GM12878 (cell line): Measurements from ENCODE around the gene TDRD3. TPM values are rescaled to one million over a fixed set of nuclear protein-coding genes. Genes with fewer than 3 reads are reported as not detected.

Experiments
- ATAC-seq: fragments of 200-7000 bp; cut with Tn5 transposase; 3 replicates; pipeline ENCODE4 v1.9.1; 2020; ENCODE audit warnings: mild to moderate bottlenecking, moderate library complexity
- BruUV-seq: library from RNA; stranded (reverse); fragments of 400-500 nt; replicated peaks from 2 replicates; lab custom pipeline; 2021; lab: Mats Ljungman, UMichigan
- CTCF ChIA-PET: fragments of 300-600 bp; sonication (Branson Sonifier 250); formaldehyde crosslinking; extraction: SDS; loops from one replicate; lab custom pipeline; 2021; ENCODE audit warnings: inconsistent platforms; lab: Yijun Ruan, JAX
- POLR2A ChIA-PET: fragments of 350-600 bp; formaldehyde crosslinking; extraction: SDS; loops from one replicate; lab custom pipeline; 2021; ENCODE audit warnings: inconsistent platforms; lab: Charles Lee
- RAD21 ChIA-PET: fragments of 300-600 bp; sonication (Branson Sonifier 250); formaldehyde crosslinking; loops from one replicate; lab custom pipeline; 2023; ENCODE audit warnings: antibody characterized with exemption; ENCODE audit not compliant: unreplicated experiment; lab: Charles Lee
- SMC1A ChIA-PET: fragments of 300-600 bp; sonication (Branson Sonifier 250); formaldehyde crosslinking; loops from one replicate; lab custom pipeline; 2023; ENCODE audit not compliant: unreplicated experiment, uncharacterized antibody; lab: Charles Lee
- DNase-seq: peaks from one replicate; pipeline ENCODE4 v3.0.0-alpha.2; 2011; ENCODE audit warnings: low read depth, low spot score
- FAIRE-seq: peaks from 3 replicates; lab custom pipeline; 2011; peaks lifted over from hg19 to GRCh38; lab: Jason Lieb, UNC
- H2AFZ ChIP-seq: 2 replicates; pipeline ENCODE4 v1.6.0; 2011; ENCODE audit warnings: low read depth, low read length, control low read depth; ENCODE audit not compliant: control insufficient read depth
- H3K27ac ChIP-seq: 2 replicates; pipeline ENCODE4 v1.5.1; 2011; ENCODE audit warnings: control low read depth; ENCODE audit not compliant: control insufficient read depth, insufficient read depth
- H3K27me3 ChIP-seq, 2 experiments: replicated peaks in 1 of 2; 2 replicates each; pipeline versions ENCODE4 v1.6.0 to v1.6.1; 2011; ENCODE audit warnings: low read length in 1 of 2; ENCODE audit not compliant: control insufficient read depth in 2 of 2, insufficient read depth in 2 of 2
- H3K36me3 ChIP-seq, 2 experiments: 2 replicates each; pipeline ENCODE4 v1.5.1; 2011; ENCODE audit warnings: low read length in 1 of 2; ENCODE audit not compliant: control insufficient read depth in 2 of 2, insufficient read depth in 2 of 2
- H3K4me1 ChIP-seq: 2 replicates; pipeline ENCODE4 v1.6.1; 2011; ENCODE audit warnings: mild to moderate bottlenecking, low read length, moderate library complexity, mixed read lengths; ENCODE audit not compliant: control insufficient read depth, insufficient read depth
- H3K4me2 ChIP-seq: 2 replicates; pipeline ENCODE4 v1.6.0; 2011; ENCODE audit warnings: control low read depth; ENCODE audit not compliant: control insufficient read depth, insufficient read depth
- H3K4me3 ChIP-seq: fragments of 200-600 bp; sonication (generic); 2 replicates; pipeline ENCODE4 v1.5.1; 2016
- H3K79me2 ChIP-seq: 2 replicates; pipeline ENCODE4 v1.6.0; 2011; ENCODE audit warnings: low read length; ENCODE audit not compliant: control insufficient read depth, insufficient read depth
- H3K9ac ChIP-seq: 2 replicates; pipeline ENCODE4 v1.8.0; 2011; ENCODE audit warnings: low read length, control low read depth, mixed read lengths; ENCODE audit not compliant: control insufficient read depth, insufficient read depth
- H3K9me3 ChIP-seq: replicated peaks from 3 replicates; pipeline ENCODE4 v1.5.1; 2011; ENCODE audit warnings: mild to moderate bottlenecking, low read length; ENCODE audit not compliant: control insufficient read depth, insufficient read depth
- H4K20me1 ChIP-seq: 2 replicates; pipeline ENCODE4 v1.6.0; 2011; ENCODE audit not compliant: control insufficient read depth, insufficient read depth
- BMI1 ChIP-seq: fragments of 450-650 bp; IDR thresholded peaks from 2 replicates; pipeline ENCODE4 v1.6.1; 2016; ENCODE audit warnings: mild to moderate bottlenecking, moderate library complexity, borderline replicate concordance
- CBFB ChIP-seq: IDR thresholded peaks from 2 replicates; pipeline ENCODE4 v1.6.1; 2016; ENCODE audit warnings: antibody characterized with exemption, low read depth
- CREM ChIP-seq: IDR thresholded peaks from 2 replicates; pipeline ENCODE4 v1.6.1; 2014; ENCODE audit warnings: antibody characterized with exemption, low read depth
- EP300 ChIP-seq, 2 experiments: fragments of 150-350 bp in 1 of 2; IDR thresholded peaks; 2 replicates each; pipeline ENCODE4 v1.6.1; 2011 to 2012; ENCODE audit warnings: low read depth in 2 of 2, low read length in 2 of 2, borderline replicate concordance in 1 of 2, improper control_type of control experiment in 1 of 2, inconsistent platforms in 1 of 2; ENCODE audit not compliant: control insufficient read depth in 1 of 2
- ESRRA ChIP-seq: IDR thresholded peaks from 2 replicates; pipeline ENCODE4 v1.6.1; 2012; ENCODE audit warnings: mild to moderate bottlenecking, low read length, improper control_type of control experiment
- HDGF ChIP-seq: fragments of 450-650 bp; IDR thresholded peaks from 2 replicates; pipeline ENCODE4 v1.6.1; 2016; ENCODE audit warnings: antibody characterized with exemption
- IRF4 ChIP-seq: IDR thresholded peaks from 2 replicates; pipeline ENCODE4 v1.6.1; 2011; ENCODE audit warnings: low read depth, low read length
- JUND ChIP-seq: IDR thresholded peaks from 2 replicates; pipeline ENCODE4 v1.6.1; 2012; ENCODE audit warnings: low read depth, mild to moderate bottlenecking, low read length, improper control_type of control experiment, moderate library complexity
- MEF2B ChIP-seq: fragments of 450-650 bp; IDR thresholded peaks from 2 replicates; pipeline ENCODE4 v1.6.1; 2018; ENCODE audit warnings: mild to moderate bottlenecking, moderate library complexity; ENCODE audit not compliant: partially characterized antibody, poor library complexity, severe bottlenecking
- MXI1 ChIP-seq: fragments of 150-350 bp; IDR thresholded peaks from 2 replicates; pipeline ENCODE4 v1.6.1; 2011; ENCODE audit warnings: low read depth, mild to moderate bottlenecking, inconsistent platforms, low read length, improper control_type of control experiment
- PML ChIP-seq: IDR thresholded peaks from 2 replicates; pipeline ENCODE4 v1.6.1; 2012; ENCODE audit warnings: low read length, inconsistent platforms
- RAD21 ChIP-seq: IDR thresholded peaks from 2 replicates; pipeline ENCODE4 v1.6.1; 2011; ENCODE audit warnings: mild to moderate bottlenecking, low read depth, low read length, moderate library complexity; ENCODE audit not compliant: insufficient read depth
- SREBF2 ChIP-seq: IDR thresholded peaks from 2 replicates; pipeline ENCODE4 v1.6.1; 2012; ENCODE audit warnings: mild to moderate bottlenecking, low read length
- TCF3 ChIP-seq: IDR thresholded peaks from 2 replicates; pipeline ENCODE4 v1.6.1; 2012; ENCODE audit warnings: low read depth, mild to moderate bottlenecking, low read length, borderline replicate concordance; ENCODE audit not compliant: insufficient read depth
- ZZZ3 ChIP-seq: IDR thresholded peaks from 2 replicates; pipeline ENCODE4 v1.6.1; 2011; ENCODE audit warnings: low read depth; ENCODE audit not compliant: control insufficient read depth, insufficient read length
- WGBS: methylation state at CpG from one replicate; pipeline ENCODE4 v1.1.6; 2016; ENCODE audit warnings: low lambda C conversion rate; ENCODE audit not compliant: insufficient replicate concordance, insufficient coverage; ENCODE audit errors: missing lambda C conversion rate; 5-methylcytosine and 5-hydroxymethylcytosine counted together
- in situ Hi-C: fragments of 300-500 bp; cut with MboI; formaldehyde crosslinking; loops from 9 replicates; pipeline ENCODE4 v1.14.3; 2018; ENCODE audit warnings: mixed read lengths
- intact Hi-C: fragments of 100-400 bp; cut with micrococcal nuclease; formaldehyde crosslinking; loops from one replicate; pipeline ENCODE4 v1.14.2; 2022; ENCODE audit not compliant: unreplicated experiment
- polyA plus RNA-seq, 11 experiments: library from polyadenylated mRNA; depleted of rRNA in 4 of 11; unstranded in 6 of 11; stranded (reverse) in 5 of 11; fragments of >200 nt; fragmentation: Nextera tagmentation in 4 of 11; fragmentation: Illumina TruSeq in 1 of 11; extraction: Ambion mirVana in 4 of 11; extraction: Trizol in 1 of 11; gene quantifications; 1 replicate in 1 of 11; 2 replicates in 10 of 11; pipeline versions ENCODE4 v1.2.1 to v1.2.3, GENCODE V29; 2011 to 2016; ENCODE audit warnings: inconsistent platforms in 2 of 11, missing spikeins in 2 of 11, low read depth in 1 of 11
- total RNA-seq, 4 experiments: library from RNA; depleted of rRNA in 3 of 4; stranded (reverse); fragments of >200 nt in 3 of 4; fragmentation: Illumina TruSeq in 1 of 4; extraction: Trizol in 1 of 4; gene quantifications; 2 replicates each; pipeline versions ENCODE4 v1.2.1 to v1.2.3, GENCODE V29; 2013 to 2021
- TF ChIP-seq, protein P1 (sequence below): IDR thresholded peaks from 2 replicates; pipeline ENCODE4 v1.6.1; 2011; ENCODE audit warnings: borderline replicate concordance, low read depth, mild to moderate bottlenecking, moderate library complexity, mixed read lengths, low read length; ENCODE audit not compliant: insufficient read depth; ENCODE audit errors: extremely low read length

The TDRD3 gene
- total and polyA plus RNA-seq, 10 of the 15 experiments (the other 5 are each of a cell fraction or from before 2014, with no cell fraction given), result 8.4 to 27.9 (median 15.8) TPM

DNA sequence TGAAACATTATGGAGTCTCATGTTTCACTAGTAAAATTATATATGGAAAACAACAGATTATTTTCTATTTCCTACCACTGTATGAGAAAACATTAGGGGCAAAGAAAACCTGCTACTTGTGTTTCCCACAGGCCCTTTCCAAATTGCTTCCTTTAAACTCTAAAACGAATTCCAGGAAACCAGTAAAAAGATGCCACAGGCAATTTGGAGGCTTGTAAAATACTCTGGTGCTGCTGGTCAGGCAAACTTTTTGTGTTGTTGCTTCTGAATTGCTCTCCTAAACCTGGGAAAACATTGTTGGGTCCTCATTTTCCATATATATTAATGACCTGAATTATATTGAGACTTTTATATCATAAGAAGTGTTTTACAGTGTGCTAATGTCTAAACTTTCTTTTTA lies 141.5 kb downstream of the TDRD3 start:
- FAIRE-seq, result no peak
- in situ Hi-C loops, result no loop called here

DNA sequence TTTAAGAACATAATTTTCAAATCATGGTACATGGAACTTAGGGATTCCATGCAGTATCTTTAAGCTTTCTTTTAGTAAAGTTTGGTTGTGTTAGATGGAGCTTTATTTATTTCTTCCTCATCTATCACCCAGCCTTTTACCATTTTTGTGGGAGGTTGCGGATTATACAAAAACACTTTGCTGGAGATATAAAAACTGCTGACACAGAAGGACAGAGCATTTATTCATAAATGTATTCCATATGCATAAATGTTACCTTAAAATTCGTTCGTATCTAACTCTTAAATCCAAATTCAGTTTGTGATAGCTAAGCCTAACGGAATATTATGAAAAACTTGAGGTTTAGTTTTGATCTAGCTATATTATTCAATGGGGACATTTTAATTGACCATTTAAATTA lies 143.3 kb downstream of the TDRD3 start:
- no peaks in the 10 kb centered on the region; a peak in 1 of 4 replicates for H3K36me3 ChIP-seq
- no TSS peak for BruUV-seq
- FAIRE-seq (no peak), ATAC-seq (no peak), DNase-seq (no peak)
- H3K27ac ChIP-seq, result no peak overlapping the region
- no peak overlapping the region for H3K4me3 ChIP-seq
- no peak for TF ChIP-seq HDGF
- TF ChIP-seq, protein P1, sequence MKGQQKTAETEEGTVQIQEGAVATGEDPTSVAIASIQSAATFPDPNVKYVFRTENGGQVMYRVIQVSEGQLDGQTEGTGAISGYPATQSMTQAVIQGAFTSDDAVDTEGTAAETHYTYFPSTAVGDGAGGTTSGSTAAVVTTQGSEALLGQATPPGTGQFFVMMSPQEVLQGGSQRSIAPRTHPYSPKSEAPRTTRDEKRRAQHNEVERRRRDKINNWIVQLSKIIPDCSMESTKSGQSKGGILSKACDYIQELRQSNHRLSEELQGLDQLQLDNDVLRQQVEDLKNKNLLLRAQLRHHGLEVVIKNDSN, result no peak
- no peak for TF ChIP-seq CBFB
- no peak for TF ChIP-seq JUND
- no peak for TF ChIP-seq ESRRA
- no peak for TF ChIP-seq MEF2B
- TF ChIP-seq BMI1, result no peak
- TF ChIP-seq TCF3, result no peak
- ChIA-PET SMC1A (interaction anchor here (1.2 to 1.6 kb wide), 2 partner anchors 11 to 19 kb away, joined by 3 to 7 read pairs; no protein-coding TSS in a partner anchor), CTCF (no interaction called here), POLR2A (no interaction called here), RAD21 (no interaction called here)
- H3K9me3 ChIP-seq, result no peaks in the 10 kb centered on the region
- no peaks in the 10 kb centered on the region for H4K20me1 ChIP-seq
- H2AFZ ChIP-seq, result no peak overlapping the region
- no peaks in the 10 kb centered on the region for H3K4me1 ChIP-seq
- in situ Hi-C loops, result no loop called here
- no peaks in the 10 kb centered on the region for H3K79me2 ChIP-seq
- no peak overlapping the region for H3K9ac ChIP-seq
- no peaks in the 10 kb centered on the region for H3K27me3 ChIP-seq
- WGBS, result 98% methylated on average over 4 of the region's 4 CpGs
- intact Hi-C loops, result no loop called here
- no peak overlapping the region for H3K4me2 ChIP-seq

More for the DNA sequence above, 141.5 kb downstream of the TDRD3 start:
- Histone ChIP-seq H3K4me2 (no peak overlapping the region), H3K9ac (no peak overlapping the region), H4K20me1 (no peaks in the 10 kb centered on the region), H3K4me3 (no peak overlapping the region), H3K9me3 (no peaks in the 10 kb centered on the region), H3K36me3 (no peaks in the 10 kb centered on the region; a peak in 1 of 4 replicates), H2AFZ (no peak overlapping the region), H3K27ac (no peak overlapping the region), H3K27me3 (no peaks in the 10 kb centered on the region), H3K4me1 (no peaks in the 10 kb centered on the region), H3K79me2 (no peaks in the 10 kb centered on the region)
- ChIA-PET RAD21 (no interaction called here), POLR2A (no interaction called here), SMC1A (interaction anchor here (1.0 to 1.5 kb wide), 2 partner anchors 9 to 11 kb away, joined by 3 to 4 read pairs; no protein-coding TSS in a partner anchor), CTCF (no interaction called here)
- TF ChIP-seq RAD21 (no peak), CREM (no peak), SREBF2 (no peak), IRF4 (no peak), EP300 (IDR thresholded peaks at IDR 0.05; ENCODE audit: borderline replicate concordance in 1 of 2, control insufficient read depth in 1 of 2, low read depth in 2 of 2, low read length in 2 of 2) (no peak), ZZZ3 (no peak), BMI1 (no peak), PML (no peak), MXI1 (no peak)
- no TSS peak for BruUV-seq
- ATAC-seq (no peak), DNase-seq (no peak)
- intact Hi-C loops, result no loop called here
- 0% methylated on average over 1 of the region's 1 CpG for WGBS
